Neural cell (in vitro differentiated cells): ENCODE results near the gene ELK4.

Source experiments
- CTCF ChIP-seq: fragments of 450-650 bp; IDR thresholded peaks from 2 replicates; pipeline ENCODE4 v1.5.1; 2014; ENCODE audit warnings: antibody characterized with exemption, mild to moderate bottlenecking, moderate library complexity; ENCODE audit not compliant: poor library complexity, severe bottlenecking
- EP300 ChIP-seq: fragments of 450-650 bp; conservative IDR thresholded peaks from 2 replicates; pipeline ENCODE4 v1.6.1; 2014; ENCODE audit warnings: antibody characterized with exemption, mild to moderate bottlenecking, moderate library complexity; ENCODE audit not compliant: poor library complexity, severe bottlenecking
- EZH2 ChIP-seq: fragments of 200-600, 300-800 bp; shearing (Covaris generic), sonication (generic); IDR thresholded peaks from 2 replicates; pipeline ENCODE4 v1.6.1; 2014; ENCODE audit warnings: antibody characterized with exemption, low read length, borderline replicate concordance, mild to moderate bottlenecking; ENCODE audit not compliant: insufficient read depth, poor library complexity, severe bottlenecking
- POLR2AphosphoS5 ChIP-seq: IDR thresholded peaks from 2 replicates; pipeline ENCODE4 v1.6.1; 2012
- REST ChIP-seq: IDR thresholded peaks from 2 replicates; pipeline ENCODE4 v1.6.1; 2012; ENCODE audit warnings: borderline replicate concordance
- SMC3 ChIP-seq: fragments of 450-650 bp; conservative IDR thresholded peaks from 2 replicates; pipeline ENCODE4 v1.6.1; 2014; ENCODE audit warnings: antibody characterized with exemption, mild to moderate bottlenecking, moderate library complexity; ENCODE audit not compliant: poor library complexity
- TAF1 ChIP-seq: IDR thresholded peaks from 2 replicates; pipeline ENCODE4 v1.6.1; 2012; ENCODE audit warnings: low read depth

GRCh38 chr1:205668951-205669340, 37.1 kb upstream of the ELK4 start:
- TF ChIP-seq TAF1, result no peak
- no peak for TF ChIP-seq POLR2AphosphoS5
- TF ChIP-seq CTCF, result no peak
- TF ChIP-seq SMC3, result no peak
- TF ChIP-seq REST, result no peak
- TF ChIP-seq EP300, result no peak
- no peak for TF ChIP-seq EZH2
